Esophagus muscularis mucosa (tissue), 4 donors: ENCODE results near the gene SHROOM2.

Experiments
- EP300 ChIP-seq: sonication (generic); formaldehyde crosslinking; IDR thresholded peaks from one replicate; pipeline ENCODE4 v1.6.1; 2017; ENCODE audit warnings: antibody characterized with exemption
- POLR2A ChIP-seq: fragments of 450-650 bp; IDR thresholded peaks from one replicate; pipeline ENCODE4 v1.6.1; 2017; ENCODE audit warnings: antibody characterized with exemption, moderate library complexity, mild to moderate bottlenecking, low read depth
- POLR2AphosphoS5 ChIP-seq, 2 donors: sonication (generic); formaldehyde crosslinking; IDR thresholded peaks; one replicate each; pipeline ENCODE4 v1.6.1; 2017; ENCODE audit warnings: antibody characterized with exemption in 2 of 2
- TF ChIP-seq, protein P1 (sequence below), 3 experiments: fragments of 200-600 bp in 2 of 3; fragments of 450-650 bp in 1 of 3; sonication (generic) in 2 of 3; IDR thresholded peaks; one replicate each; pipeline ENCODE4 v1.5.1; 2017 to 2019; ENCODE audit warnings: antibody characterized with exemption in 3 of 3, mild to moderate bottlenecking in 2 of 3, moderate library complexity in 1 of 3

GRCh38 chrX:9745417-9746115, 40.7 kb upstream of the SHROOM2 start:
- TF ChIP-seq, protein P1, sequence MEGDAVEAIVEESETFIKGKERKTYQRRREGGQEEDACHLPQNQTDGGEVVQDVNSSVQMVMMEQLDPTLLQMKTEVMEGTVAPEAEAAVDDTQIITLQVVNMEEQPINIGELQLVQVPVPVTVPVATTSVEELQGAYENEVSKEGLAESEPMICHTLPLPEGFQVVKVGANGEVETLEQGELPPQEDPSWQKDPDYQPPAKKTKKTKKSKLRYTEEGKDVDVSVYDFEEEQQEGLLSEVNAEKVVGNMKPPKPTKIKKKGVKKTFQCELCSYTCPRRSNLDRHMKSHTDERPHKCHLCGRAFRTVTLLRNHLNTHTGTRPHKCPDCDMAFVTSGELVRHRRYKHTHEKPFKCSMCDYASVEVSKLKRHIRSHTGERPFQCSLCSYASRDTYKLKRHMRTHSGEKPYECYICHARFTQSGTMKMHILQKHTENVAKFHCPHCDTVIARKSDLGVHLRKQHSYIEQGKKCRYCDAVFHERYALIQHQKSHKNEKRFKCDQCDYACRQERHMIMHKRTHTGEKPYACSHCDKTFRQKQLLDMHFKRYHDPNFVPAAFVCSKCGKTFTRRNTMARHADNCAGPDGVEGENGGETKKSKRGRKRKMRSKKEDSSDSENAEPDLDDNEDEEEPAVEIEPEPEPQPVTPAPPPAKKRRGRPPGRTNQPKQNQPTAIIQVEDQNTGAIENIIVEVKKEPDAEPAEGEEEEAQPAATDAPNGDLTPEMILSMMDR (IDR thresholded peaks at IDR 0.05): no peak
- TF ChIP-seq POLR2A (no peak), POLR2AphosphoS5 (IDR thresholded peaks at IDR 0.05) (no peak), EP300 (no peak)
